SK-N-SH (cell line): ENCODE data around the gene SDR42E1. TPM values are rescaled to one million over a fixed set of nuclear protein-coding genes. Genes with fewer than 3 reads are reported as not detected.

Experiments used
- CTCF ChIA-PET: fragments of 300-600, 350-600 bp; formaldehyde crosslinking; extraction: SDS; loops from one replicate; lab custom pipeline; 2021; lab: Yijun Ruan, JAX
- POLR2A ChIA-PET: fragments of 350-600 bp; sonication (Branson Sonifier 250); formaldehyde crosslinking; extraction: SDS; loops from one replicate; lab custom pipeline; 2020; ENCODE audit warnings: antibody characterized with exemption, inconsistent platforms; lab: Yijun Ruan, JAX
- DNase-seq: peaks from one replicate; pipeline ENCODE4 v3.0.0; 2012
- H2AFZ ChIP-seq: fragments of 200-600 bp; sonication (generic); 2 replicates; pipeline ENCODE4 v1.8.1; 2016; ENCODE audit warnings: antibody characterized with exemption, mild to moderate bottlenecking, low read depth
- H3F3A ChIP-seq: fragments of 200-600 bp; sonication (generic); replicated peaks from 2 replicates; pipeline ENCODE3; 2016; ENCODE audit warnings: antibody characterized with exemption, mild to moderate bottlenecking; ENCODE audit not compliant: insufficient read depth
- H3K27ac ChIP-seq, 2 experiments: fragments of 200-500 bp in 1 of 2; fragments of 200-600 bp in 1 of 2; sonication (Bioruptor generic) in 1 of 2; sonication (generic), shearing (Covaris generic) in 1 of 2; 2 replicates each; pipeline versions ENCODE4 v1.5.1 to v1.6.1; 2014 to 2016; ENCODE audit warnings: low read depth in 2 of 2, inconsistent platforms in 1 of 2, low read length in 1 of 2, mild to moderate bottlenecking in 1 of 2, mixed read lengths in 1 of 2
- H3K27me3 ChIP-seq: fragments of 200-600 bp; sonication (generic), shearing (Covaris generic); 2 replicates; pipeline ENCODE4 v1.6.1; 2016; ENCODE audit warnings: mixed run types; ENCODE audit not compliant: insufficient read depth
- H3K36me3 ChIP-seq, 2 experiments: fragments of 200-500 bp in 1 of 2; fragments of 200-600 bp in 1 of 2; sonication (Bioruptor generic) in 1 of 2; sonication (generic) in 1 of 2; replicated peaks in 1 of 2; 2 replicates each; pipeline versions ENCODE3 to v1.5.1; 2014 to 2016; ENCODE audit warnings: low read length in 1 of 2, mild to moderate bottlenecking in 1 of 2; ENCODE audit not compliant: insufficient read depth in 2 of 2, control insufficient read depth in 1 of 2
- H3K4me1 ChIP-seq, 2 experiments: fragments of 200-500 bp in 1 of 2; fragments of 200-600 bp in 1 of 2; sonication (Bioruptor generic) in 1 of 2; sonication (generic), shearing (Covaris generic) in 1 of 2; 2 replicates each; pipeline versions ENCODE4 v1.5.1 to v1.6.1; 2014 to 2016; ENCODE audit warnings: low read depth in 1 of 2, low read length in 1 of 2, mixed run types in 1 of 2; ENCODE audit not compliant: insufficient read depth in 2 of 2, control insufficient read depth in 1 of 2
- H3K4me2 ChIP-seq: fragments of 200-600 bp; sonication (generic), shearing (Covaris generic); 2 replicates; pipeline ENCODE4 v1.6.1; 2017; ENCODE audit warnings: mixed run types
- H3K4me3 ChIP-seq, 2 experiments: fragments of 200-500 bp in 1 of 2; fragments of 200-600 bp in 1 of 2; sonication (Bioruptor generic) in 1 of 2; sonication (generic), shearing (Covaris generic) in 1 of 2; 2 replicates each; pipeline versions ENCODE4 v1.5.1 to v1.8.1; 2014 to 2016; ENCODE audit warnings: low read depth in 2 of 2, inconsistent platforms in 1 of 2, low read length in 1 of 2, mild to moderate bottlenecking in 1 of 2, mixed read lengths in 1 of 2, moderate library complexity in 1 of 2
- H3K79me2 ChIP-seq: fragments of 200-600 bp; sonication (generic); 2 replicates; pipeline ENCODE4 v1.8.1; 2017; ENCODE audit warnings: mild to moderate bottlenecking; ENCODE audit not compliant: insufficient read depth
- H3K9ac ChIP-seq: fragments of 200-600 bp; sonication (generic); 2 replicates; pipeline ENCODE4 v1.6.1; 2017; ENCODE audit warnings: mixed run types
- H3K9me2 ChIP-seq: fragments of 200-600 bp; sonication (generic); 2 replicates; pipeline ENCODE4 v1.6.1; 2017; ENCODE audit warnings: mixed run types
- H3K9me3 ChIP-seq: fragments of 200-600 bp; sonication (generic); 2 replicates; pipeline ENCODE4 v1.6.1; 2017; ENCODE audit warnings: mixed run types, mild to moderate bottlenecking, moderate library complexity
- H4K20me1 ChIP-seq: fragments of 200-600 bp; sonication (generic); 2 replicates; pipeline ENCODE4 v1.6.1; 2017; ENCODE audit warnings: mild to moderate bottlenecking, mixed run types; ENCODE audit not compliant: insufficient read depth
- FOSL2 ChIP-seq: IDR thresholded peaks from 2 replicates; pipeline ENCODE4 v1.4.0; 2012; ENCODE audit warnings: low read depth, mild to moderate bottlenecking, moderate library complexity, borderline replicate concordance
- RAD21 ChIP-seq: IDR thresholded peaks from 2 replicates; pipeline ENCODE4 v1.6.1; 2012; ENCODE audit warnings: mild to moderate bottlenecking, low read length
- RFX5 ChIP-seq: IDR thresholded peaks from 2 replicates; pipeline ENCODE4 v1.6.1; 2012; ENCODE audit warnings: mild to moderate bottlenecking, improper control_type of control experiment, low read length
- TAF1 ChIP-seq: IDR thresholded peaks from 2 replicates; pipeline ENCODE4 v1.6.1; 2012; ENCODE audit warnings: low read depth, mild to moderate bottlenecking, low read length, moderate library complexity, borderline replicate concordance
- WGBS: methylation state at CpG from one replicate; pipeline ENCODE4 v1.1.6; 2017; ENCODE audit warnings: low lambda C conversion rate; 5-methylcytosine and 5-hydroxymethylcytosine counted together
- polyA plus RNA-seq, 3 experiments: library from polyadenylated mRNA; depleted of rRNA; stranded (reverse); fragments of >200 nt; gene quantifications; 2 replicates each; pipeline ENCODE4 v1.2.3, GENCODE V29; 2012
- TF ChIP-seq, protein P1 (sequence below): fragments of 200-600 bp; sonication (generic); IDR thresholded peaks from 2 replicates; pipeline ENCODE4 v1.6.1; 2017; ENCODE audit warnings: antibody characterized with exemption, mild to moderate bottlenecking, moderate library complexity

SDR42E1 gene
- polyA plus RNA-seq, 1 of the 3 experiments (the other 2 are of a cell fraction): not detected

DNA sequence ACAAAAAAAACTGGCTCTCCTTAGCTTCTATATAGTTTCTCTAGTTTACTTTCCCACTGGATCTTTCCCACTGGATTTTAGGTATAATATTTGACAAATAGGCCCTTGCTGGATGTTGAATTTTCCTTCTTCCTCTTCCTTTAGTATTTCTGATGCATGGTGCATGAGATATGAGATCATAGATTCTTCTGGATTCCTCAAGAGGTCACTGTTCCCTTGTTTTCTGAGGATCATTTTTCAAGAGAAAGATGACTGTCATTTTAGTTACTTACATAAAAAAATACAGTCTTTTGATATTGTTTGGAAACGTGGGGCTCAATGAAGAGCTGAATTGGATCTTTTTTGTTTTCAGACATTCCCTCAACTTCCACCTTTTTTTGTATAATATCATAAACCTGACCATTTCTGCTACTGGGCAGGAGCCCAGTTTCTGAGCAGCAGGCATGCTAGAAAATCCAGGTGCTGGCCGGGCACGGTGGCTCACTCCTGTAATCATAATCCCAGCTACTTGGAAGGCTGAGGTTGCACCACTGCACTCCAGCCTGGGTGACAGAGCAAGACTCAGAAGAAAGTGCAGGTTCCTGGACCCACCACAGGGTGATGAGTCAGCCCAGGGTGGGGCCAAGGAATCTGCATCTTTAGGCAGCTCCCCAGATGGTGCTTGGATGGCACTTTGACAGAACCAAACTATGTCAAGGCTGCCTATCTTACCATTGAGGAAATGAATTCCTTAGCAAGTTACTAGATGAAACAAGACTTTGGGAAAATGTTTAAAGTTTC lies 70.3 kb downstream of the SDR42E1 start:
- peak; percentile 69 for TF ChIP-seq RAD21
- TF ChIP-seq RFX5: no peak
- TF ChIP-seq FOSL2: peak; percentile 53; the same call in 1 of the 2 replicates
- TF ChIP-seq, protein P1, sequence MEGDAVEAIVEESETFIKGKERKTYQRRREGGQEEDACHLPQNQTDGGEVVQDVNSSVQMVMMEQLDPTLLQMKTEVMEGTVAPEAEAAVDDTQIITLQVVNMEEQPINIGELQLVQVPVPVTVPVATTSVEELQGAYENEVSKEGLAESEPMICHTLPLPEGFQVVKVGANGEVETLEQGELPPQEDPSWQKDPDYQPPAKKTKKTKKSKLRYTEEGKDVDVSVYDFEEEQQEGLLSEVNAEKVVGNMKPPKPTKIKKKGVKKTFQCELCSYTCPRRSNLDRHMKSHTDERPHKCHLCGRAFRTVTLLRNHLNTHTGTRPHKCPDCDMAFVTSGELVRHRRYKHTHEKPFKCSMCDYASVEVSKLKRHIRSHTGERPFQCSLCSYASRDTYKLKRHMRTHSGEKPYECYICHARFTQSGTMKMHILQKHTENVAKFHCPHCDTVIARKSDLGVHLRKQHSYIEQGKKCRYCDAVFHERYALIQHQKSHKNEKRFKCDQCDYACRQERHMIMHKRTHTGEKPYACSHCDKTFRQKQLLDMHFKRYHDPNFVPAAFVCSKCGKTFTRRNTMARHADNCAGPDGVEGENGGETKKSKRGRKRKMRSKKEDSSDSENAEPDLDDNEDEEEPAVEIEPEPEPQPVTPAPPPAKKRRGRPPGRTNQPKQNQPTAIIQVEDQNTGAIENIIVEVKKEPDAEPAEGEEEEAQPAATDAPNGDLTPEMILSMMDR: peak; percentile 75
- Histone ChIP-seq H3K27ac (no peak overlapping the region), H3K36me3 (no peaks in the 10 kb centered on the region), H3K9ac (no peak overlapping the region), H3K27me3 (no peaks in the 10 kb centered on the region), H3K4me2 (no peak overlapping the region), H2AFZ (no peak overlapping the region), H3F3A (no peaks in the 10 kb centered on the region), H3K79me2 (no peaks in the 10 kb centered on the region), H4K20me1 (no peaks in the 10 kb centered on the region), H3K4me1 (no peaks in the 10 kb centered on the region), H3K9me2 (no peaks in the 10 kb centered on the region), H3K9me3 (no peaks in the 10 kb centered on the region), H3K4me3 (no peak overlapping the region)
- DNase-seq: peak; percentile 15
- WGBS: 43% methylated on average over 3 of the region's 3 CpGs
- CTCF ChIA-PET: interaction anchor here (0.8 to 4.2 kb wide), 11 partner anchors 9 to 323 kb away, joined by 3 to 44 read pairs (median 4); no protein-coding TSS in a partner anchor
- POLR2A ChIA-PET: no interaction called here

DNA sequence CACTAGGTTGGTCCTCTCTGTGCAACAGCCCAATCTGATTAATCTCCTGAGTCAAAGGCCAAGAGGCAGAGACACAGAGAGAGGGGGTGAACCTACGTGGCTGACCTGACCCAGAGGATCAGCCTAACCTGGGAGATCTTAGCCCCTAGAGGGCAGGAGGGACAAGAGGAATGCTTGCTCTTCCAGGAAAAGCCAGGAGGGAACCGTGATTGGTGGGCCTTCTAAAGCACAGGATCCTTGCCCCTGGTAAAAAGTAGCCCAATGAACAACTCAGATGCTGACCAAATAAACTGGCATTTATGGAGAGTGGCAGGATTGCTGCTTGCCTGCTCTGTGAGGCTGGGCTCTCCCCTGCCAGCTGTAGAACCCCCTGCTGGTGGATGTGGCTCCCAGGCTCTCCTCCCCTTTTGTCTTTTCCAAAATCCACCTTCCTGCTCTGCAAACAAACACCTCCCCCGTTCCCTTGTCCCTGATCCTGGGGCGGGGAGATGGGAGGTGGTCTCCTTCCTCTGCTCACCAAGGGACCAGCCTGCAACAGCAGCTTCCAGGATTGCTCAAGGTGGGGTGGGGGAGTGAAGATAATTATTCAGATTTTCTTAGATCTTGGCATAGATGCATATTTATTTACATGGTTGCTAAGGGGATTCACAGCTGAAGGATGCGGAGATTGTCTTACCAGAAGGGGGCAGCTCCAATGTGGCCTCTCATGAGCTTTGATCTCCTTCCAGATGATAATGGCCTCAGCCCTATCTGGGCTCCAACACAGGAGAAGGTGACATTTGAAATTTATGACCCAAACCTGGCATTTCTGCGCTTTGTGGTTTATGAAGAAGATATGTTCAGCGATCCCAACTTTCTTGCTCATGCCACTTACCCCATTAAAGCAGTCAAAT lies 71.9 kb downstream of the SDR42E1 start:
- Histone ChIP-seq H3K9ac (no peak overlapping the region), H3K4me1 (no peaks in the 10 kb centered on the region), H3K9me2 (no peaks in the 10 kb centered on the region), H3K36me3 (no peaks in the 10 kb centered on the region), H3K27ac (no peak overlapping the region), H4K20me1 (no peaks in the 10 kb centered on the region), H3K79me2 (no peaks in the 10 kb centered on the region), H2AFZ (no peak overlapping the region), H3K27me3 (no peaks in the 10 kb centered on the region; the same call in 1 of the 2 replicates), H3F3A (no peaks in the 10 kb centered on the region), H3K4me3 (no peak overlapping the region), H3K9me3 (no peaks in the 10 kb centered on the region), H3K4me2 (no peak overlapping the region)
- POLR2A ChIA-PET: no interaction called here
- WGBS: 40% methylated on average over 6 of the region's 7 CpGs
- no peak for DNase-seq
- TF ChIP-seq, protein P1: 0 out of 2 replicates have a peak, but pooled peaks have one; percentile 12
- no peak for TF ChIP-seq TAF1
- CTCF ChIA-PET: interaction anchor here (1.0 to 4.2 kb wide), 6 partner anchors 9 to 322 kb away, joined by 3 to 44 read pairs (median 6); no protein-coding TSS in a partner anchor

Other genes with a start within 250 kb of the SDR42E1 start
- 0.08 and 0.23 TPM in 2 replicates for gene PLCG2, start 232.2 kb downstream of the SDR42E1 start, polyA plus RNA-seq (2012; rRNA removed)
- not detected in 2 replicates for gene HSD17B2, start 23.8 kb upstream of the SDR42E1 start, polyA plus RNA-seq (2012; rRNA removed)
- 9.4 and 11.8 TPM in 2 replicates for gene MPHOSPH6, start 158.8 kb upstream of the SDR42E1 start, polyA plus RNA-seq (2012; rRNA removed)